ENCODE data around the gene FKBP5. TPM values are rescaled to one million over a fixed set of nuclear protein-coding genes. Genes with fewer than 3 reads are reported as not detected.
"Not testable (repeated sequence)": the region's sequence is repeated elsewhere in the genome, so short reads cannot be mapped to it uniquely, and the experiment has no call there.

Gene FKBP5
- polyA plus RNA-seq, 1 donor from 2014 or later = 1.2 TPM

DNA sequence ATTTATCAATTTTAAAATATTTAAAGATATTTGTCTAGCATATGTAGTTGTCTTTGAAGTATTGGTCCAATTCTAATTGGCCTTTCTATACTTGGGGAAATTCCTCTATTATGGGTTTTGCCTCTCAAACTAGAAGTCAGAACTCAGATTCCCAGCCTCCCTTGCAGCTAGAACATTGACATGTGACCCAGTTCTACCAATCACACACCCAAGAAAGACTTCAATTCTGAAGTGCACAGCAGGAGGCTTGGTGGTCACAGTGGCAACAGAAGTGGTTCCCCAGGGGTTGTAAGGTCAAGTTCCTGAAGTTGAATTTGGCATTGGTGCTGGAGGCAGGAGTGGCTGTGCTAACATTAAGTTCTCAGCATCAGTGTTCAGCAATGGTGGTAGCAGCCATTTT, 14.8 kb upstream of the FKBP5 start:
- TF ChIP-seq TAF1 (IDR thresholded peaks at IDR 0.05; ENCODE audit: low read depth) = no peak
- no peak for TF ChIP-seq RAD21 (conservative IDR thresholded peaks at IDR 0.05)
- TF ChIP-seq POLR2AphosphoS5 (IDR thresholded peaks at IDR 0.05) = no peak
- TF ChIP-seq EP300 (conservative IDR thresholded peaks at IDR 0.05; ENCODE audit: poor library complexity, severe bottlenecking) = no peak
- H3K79me2 ChIP-seq (replicated peaks; ENCODE audit: insufficient read depth, low read length) = no peaks in the 10 kb centered on the region
- no peak overlapping the region for H3K27ac ChIP-seq (ENCODE audit: low read length)
- H2AFZ ChIP-seq (ENCODE audit: low read depth, low read length) = no peak overlapping the region
- H3K9me3 ChIP-seq (ENCODE audit: low read length) = no peaks in the 10 kb centered on the region
- no peak overlapping the region for H3K9ac ChIP-seq (ENCODE audit: low read length)
- no peaks in the 10 kb centered on the region for H3K36me3 ChIP-seq (ENCODE audit: insufficient read depth, low read length)
- H3K27me3 ChIP-seq (ENCODE audit: insufficient read depth, low read depth, low read length) = no peaks in the 10 kb centered on the region
- no peaks in the 10 kb centered on the region for H3K9me2 ChIP-seq (ENCODE audit: insufficient read depth, low read length)
- H4K20me1 ChIP-seq (ENCODE audit: insufficient read depth) = no peaks in the 10 kb centered on the region
- H3K4me2 ChIP-seq (ENCODE audit: low read length) = no peak overlapping the region
- H3K4me3 ChIP-seq (ENCODE audit: low read length) = no peak overlapping the region
- no peaks in the 10 kb centered on the region for H3F3A ChIP-seq (ENCODE audit: insufficient read depth, low read length, poor library complexity, severe bottlenecking)

DNA sequence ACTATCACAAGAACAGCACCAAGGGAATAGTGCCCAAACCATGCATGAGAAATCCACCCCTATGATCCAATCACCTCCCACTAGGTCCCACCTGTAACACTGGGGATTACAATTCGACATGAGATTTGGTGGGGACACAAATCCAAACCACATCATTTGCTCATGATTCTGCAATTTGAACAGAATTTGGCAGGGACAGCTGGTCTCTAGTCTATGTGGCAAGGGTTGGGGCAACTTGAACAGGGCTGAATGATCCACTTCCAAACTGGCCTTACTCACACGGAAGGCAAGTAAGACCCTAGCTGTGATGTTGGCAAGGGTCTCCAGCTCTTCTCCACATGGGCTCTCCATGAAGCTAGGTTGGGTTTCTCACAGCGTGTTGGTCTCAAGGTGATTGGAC, 10.1 kb upstream of the FKBP5 start:
- Histone ChIP-seq H3K79me2 (replicated peaks; ENCODE audit: insufficient read depth, low read length) (no peaks in the 10 kb centered on the region), H3K4me2 (ENCODE audit: low read length) (no peak overlapping the region), H3K9ac (ENCODE audit: low read length) (no peak overlapping the region), H3K27me3 (ENCODE audit: insufficient read depth, low read depth, low read length) (no peaks in the 10 kb centered on the region), H3K36me3 (ENCODE audit: insufficient read depth, low read length) (no peaks in the 10 kb centered on the region), H3F3A (ENCODE audit: insufficient read depth, low read length, poor library complexity, severe bottlenecking) (no peaks in the 10 kb centered on the region), H4K20me1 (ENCODE audit: insufficient read depth) (no peaks in the 10 kb centered on the region), H3K9me3 (ENCODE audit: low read length) (no peaks in the 10 kb centered on the region), H3K9me2 (ENCODE audit: insufficient read depth, low read length) (no peaks in the 10 kb centered on the region), H3K4me3 (ENCODE audit: low read length) (no peak overlapping the region), H3K27ac (ENCODE audit: low read length) (no peak overlapping the region), H2AFZ (ENCODE audit: low read depth, low read length) (no peak overlapping the region)
- TF ChIP-seq TAF1 (IDR thresholded peaks at IDR 0.05; ENCODE audit: low read depth) (no peak), SMC3 (conservative IDR thresholded peaks at IDR 0.05; ENCODE audit: poor library complexity) (no peak), RAD21 (conservative IDR thresholded peaks at IDR 0.05) (no peak), POLR2AphosphoS5 (IDR thresholded peaks at IDR 0.05) (no peak), EP300 (conservative IDR thresholded peaks at IDR 0.05; ENCODE audit: poor library complexity, severe bottlenecking) (no peak), MXI1 (conservative IDR thresholded peaks at IDR 0.05; ENCODE audit: poor library complexity, severe bottlenecking) (no peak), EZH2 (IDR thresholded peaks at IDR 0.05; ENCODE audit: borderline replicate concordance, insufficient read depth, low read length, poor library complexity, severe bottlenecking) (no peak)
- TF ChIP-seq, protein P1, sequence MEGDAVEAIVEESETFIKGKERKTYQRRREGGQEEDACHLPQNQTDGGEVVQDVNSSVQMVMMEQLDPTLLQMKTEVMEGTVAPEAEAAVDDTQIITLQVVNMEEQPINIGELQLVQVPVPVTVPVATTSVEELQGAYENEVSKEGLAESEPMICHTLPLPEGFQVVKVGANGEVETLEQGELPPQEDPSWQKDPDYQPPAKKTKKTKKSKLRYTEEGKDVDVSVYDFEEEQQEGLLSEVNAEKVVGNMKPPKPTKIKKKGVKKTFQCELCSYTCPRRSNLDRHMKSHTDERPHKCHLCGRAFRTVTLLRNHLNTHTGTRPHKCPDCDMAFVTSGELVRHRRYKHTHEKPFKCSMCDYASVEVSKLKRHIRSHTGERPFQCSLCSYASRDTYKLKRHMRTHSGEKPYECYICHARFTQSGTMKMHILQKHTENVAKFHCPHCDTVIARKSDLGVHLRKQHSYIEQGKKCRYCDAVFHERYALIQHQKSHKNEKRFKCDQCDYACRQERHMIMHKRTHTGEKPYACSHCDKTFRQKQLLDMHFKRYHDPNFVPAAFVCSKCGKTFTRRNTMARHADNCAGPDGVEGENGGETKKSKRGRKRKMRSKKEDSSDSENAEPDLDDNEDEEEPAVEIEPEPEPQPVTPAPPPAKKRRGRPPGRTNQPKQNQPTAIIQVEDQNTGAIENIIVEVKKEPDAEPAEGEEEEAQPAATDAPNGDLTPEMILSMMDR (IDR thresholded peaks at IDR 0.05; ENCODE audit: poor library complexity, severe bottlenecking) = no peak
- TF ChIP-seq, protein P2, sequence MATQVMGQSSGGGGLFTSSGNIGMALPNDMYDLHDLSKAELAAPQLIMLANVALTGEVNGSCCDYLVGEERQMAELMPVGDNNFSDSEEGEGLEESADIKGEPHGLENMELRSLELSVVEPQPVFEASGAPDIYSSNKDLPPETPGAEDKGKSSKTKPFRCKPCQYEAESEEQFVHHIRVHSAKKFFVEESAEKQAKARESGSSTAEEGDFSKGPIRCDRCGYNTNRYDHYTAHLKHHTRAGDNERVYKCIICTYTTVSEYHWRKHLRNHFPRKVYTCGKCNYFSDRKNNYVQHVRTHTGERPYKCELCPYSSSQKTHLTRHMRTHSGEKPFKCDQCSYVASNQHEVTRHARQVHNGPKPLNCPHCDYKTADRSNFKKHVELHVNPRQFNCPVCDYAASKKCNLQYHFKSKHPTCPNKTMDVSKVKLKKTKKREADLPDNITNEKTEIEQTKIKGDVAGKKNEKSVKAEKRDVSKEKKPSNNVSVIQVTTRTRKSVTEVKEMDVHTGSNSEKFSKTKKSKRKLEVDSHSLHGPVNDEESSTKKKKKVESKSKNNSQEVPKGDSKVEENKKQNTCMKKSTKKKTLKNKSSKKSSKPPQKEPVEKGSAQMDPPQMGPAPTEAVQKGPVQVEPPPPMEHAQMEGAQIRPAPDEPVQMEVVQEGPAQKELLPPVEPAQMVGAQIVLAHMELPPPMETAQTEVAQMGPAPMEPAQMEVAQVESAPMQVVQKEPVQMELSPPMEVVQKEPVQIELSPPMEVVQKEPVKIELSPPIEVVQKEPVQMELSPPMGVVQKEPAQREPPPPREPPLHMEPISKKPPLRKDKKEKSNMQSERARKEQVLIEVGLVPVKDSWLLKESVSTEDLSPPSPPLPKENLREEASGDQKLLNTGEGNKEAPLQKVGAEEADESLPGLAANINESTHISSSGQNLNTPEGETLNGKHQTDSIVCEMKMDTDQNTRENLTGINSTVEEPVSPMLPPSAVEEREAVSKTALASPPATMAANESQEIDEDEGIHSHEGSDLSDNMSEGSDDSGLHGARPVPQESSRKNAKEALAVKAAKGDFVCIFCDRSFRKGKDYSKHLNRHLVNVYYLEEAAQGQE (IDR thresholded peaks at IDR 0.05; ENCODE audit: borderline replicate concordance) = no peak

GRCh38 chr6:35698430-35698829, 9.7 kb upstream of the FKBP5 start:
- not testable (repeated sequence) for H3F3A ChIP-seq (ENCODE audit: insufficient read depth, low read length, poor library complexity, severe bottlenecking); H3K4me3 ChIP-seq (ENCODE audit: low read length); H3K4me2 ChIP-seq (ENCODE audit: low read length); H2AFZ ChIP-seq (ENCODE audit: low read depth, low read length); H3K27ac ChIP-seq (ENCODE audit: low read length); H3K27me3 ChIP-seq (ENCODE audit: insufficient read depth, low read depth, low read length); H4K20me1 ChIP-seq (ENCODE audit: insufficient read depth); H3K9me3 ChIP-seq (ENCODE audit: low read length); H3K36me3 ChIP-seq (ENCODE audit: insufficient read depth, low read length); H3K9me2 ChIP-seq (ENCODE audit: insufficient read depth, low read length); H3K9ac ChIP-seq (ENCODE audit: low read length); H3K79me2 ChIP-seq (replicated peaks; ENCODE audit: insufficient read depth, low read length)

Data from neural cell (in vitro differentiated cells).